ENCODE data around the gene MMD.
"Not testable (repeated sequence)": the region's sequence is repeated elsewhere in the genome, so short reads cannot be mapped to it uniquely, and the experiment has no call there.

Gene MMD

DNA sequence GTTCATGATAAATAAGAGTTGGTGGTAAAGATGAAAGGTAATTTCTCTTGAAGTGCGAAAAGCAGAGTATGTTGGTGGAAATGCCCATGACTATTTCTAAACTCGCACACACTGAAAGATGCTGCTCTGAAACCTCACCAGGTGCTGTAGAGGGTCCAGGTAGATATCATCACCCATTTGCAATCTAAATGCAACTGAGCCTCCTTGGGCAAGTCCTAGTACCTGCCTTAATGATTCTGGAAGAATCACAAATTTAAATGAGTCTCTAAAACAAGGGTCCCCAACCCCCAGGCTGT, 5.9 kb upstream of the MMD start:
- TF ChIP-seq CTCF (IDR thresholded peaks at IDR 0.05; ENCODE audit: insufficient read depth, low read depth, low read length, missing control alignments) = no peak
- no peak overlapping the region for H3K4me3 ChIP-seq (ENCODE audit: low read length)
- DNase-seq (ENCODE audit: low read depth) = no peak

- H3K4me3 ChIP-seq (ENCODE audit: low read length) = no peak overlapping the region
- peak; percentile 62 for DNase-seq (ENCODE audit: low read depth)
- no peak for TF ChIP-seq CTCF (IDR thresholded peaks at IDR 0.05; ENCODE audit: insufficient read depth, low read depth, low read length, missing control alignments)
These were observed 5.4 kb upstream of the MMD start for GRCh38 chr17:55426851-55427586.

DNA sequence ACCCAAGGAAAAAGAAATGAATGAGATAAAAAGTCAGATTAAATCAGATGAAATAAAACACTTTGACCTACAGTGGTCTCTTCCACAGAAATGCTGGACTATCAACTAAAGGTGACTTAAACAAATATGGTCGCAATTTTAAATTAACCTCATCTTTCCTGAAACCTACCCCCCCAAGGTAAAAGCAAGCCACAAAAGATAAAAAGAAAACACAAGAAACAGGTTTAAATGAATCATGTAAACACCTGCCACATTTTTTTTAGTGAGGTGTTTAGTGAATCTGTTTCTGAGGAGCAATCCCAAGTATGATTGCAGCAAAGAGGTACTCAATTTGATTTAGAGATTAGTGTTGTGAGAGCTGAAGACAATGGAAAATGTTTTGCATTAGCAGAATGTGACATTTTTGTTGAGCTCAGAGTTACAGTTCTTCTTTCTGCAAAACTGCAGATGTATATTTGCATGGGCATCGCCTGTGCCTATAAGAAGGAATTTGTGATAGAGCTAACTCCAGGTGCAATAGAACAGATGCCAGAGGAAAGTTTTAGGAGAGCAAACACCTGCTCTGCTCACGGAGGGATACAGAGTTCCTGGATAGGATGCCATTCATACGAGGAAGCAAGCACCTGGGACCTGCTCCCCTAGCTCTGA, 3.4 kb upstream of the MMD start:
- DNase-seq (ENCODE audit: low read depth) = no peak
- no peak overlapping the region for H3K4me3 ChIP-seq (ENCODE audit: low read length)
- TF ChIP-seq CTCF (IDR thresholded peaks at IDR 0.05; ENCODE audit: insufficient read depth, low read depth, low read length, missing control alignments) = no peak

GRCh38 chr17:55423535-55423934, 1.9 kb upstream of the MMD start:
- DNase-seq (ENCODE audit: low read depth) = no peak
- no peak for TF ChIP-seq CTCF (IDR thresholded peaks at IDR 0.05; ENCODE audit: insufficient read depth, low read depth, low read length, missing control alignments)
- no peak overlapping the region for H3K4me3 ChIP-seq (ENCODE audit: low read length)

DNA sequence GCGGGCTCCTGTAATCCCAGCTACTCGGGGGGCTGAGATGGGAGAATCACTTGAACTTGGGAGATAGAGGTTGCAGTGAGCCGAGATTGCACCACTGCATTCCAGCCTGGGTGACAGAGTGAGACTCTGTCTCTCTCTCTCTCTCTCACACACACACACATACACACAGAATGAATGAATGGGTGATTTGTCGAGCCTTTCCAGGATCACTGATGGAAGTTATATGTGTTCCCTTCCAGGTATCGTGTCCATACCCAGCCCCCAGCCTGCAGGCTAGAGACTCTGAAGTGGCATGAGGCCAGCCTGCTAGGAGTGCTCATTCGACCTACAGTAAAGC, 1.2 kb upstream of the MMD start:
- H3K4me3 ChIP-seq (ENCODE audit: low read length); DNase-seq (ENCODE audit: low read depth): not testable (repeated sequence)

GRCh38 chr17:55420776-55421178, 858 bp downstream of the MMD start:
- H3K4me3 ChIP-seq (ENCODE audit: low read length) = peak overlapping the region; percentile 76
- no peak for DNase-seq (ENCODE audit: low read depth)
- no peak for TF ChIP-seq CTCF (IDR thresholded peaks at IDR 0.05; ENCODE audit: insufficient read depth, low read depth, low read length, missing control alignments)

- H3K4me3 ChIP-seq (ENCODE audit: low read length) = peak overlapping the region; percentile 76
- TF ChIP-seq CTCF (IDR thresholded peaks at IDR 0.05; ENCODE audit: insufficient read depth, low read depth, low read length, missing control alignments) = no peak
- DNase-seq (ENCODE audit: low read depth) = no peak
These were observed 1.4 kb downstream of the MMD start for GRCh38 chr17:55420067-55420775.
